ENCODE data around the gene MKI67. TPM values are rescaled to one million over a fixed set of nuclear protein-coding genes. Genes with fewer than 3 reads are reported as not detected.

Gene MKI67
- total RNA-seq, 1 donor from 2014 or later = 45.7 TPM

- H3K36me3 Mint-ChIP-seq (ENCODE audit: insufficient read depth) = peaks cover 11% of the 10 kb centered on the region
Measured at GRCh38 chr10:128114901-128115300, 11.3 kb downstream of the MKI67 start.

GRCh38 chr10:128113026-128113425 lies 13.2 kb downstream of the MKI67 start:
- no peak for DNase-seq (ENCODE audit: low spot score, unreplicated experiment)
- Mint-ChIP-seq H3K4me3 (ENCODE audit: low read depth) (no peak overlapping the region), H3K4me1 (ENCODE audit: low read depth) (no peaks in the 10 kb centered on the region), H3K36me3 (ENCODE audit: insufficient read depth) (peaks cover 4% of the 10 kb centered on the region), H3K27ac (no peak overlapping the region), H3K9me3 (ENCODE audit: low read depth) (no peaks in the 10 kb centered on the region), H3K27me3 (no peaks in the 10 kb centered on the region)
- TF ChIP-seq CTCF (IDR thresholded peaks at IDR 0.05; ENCODE audit: unreplicated experiment) = no peak

More at GRCh38 chr10:128114901-128115300, 11.3 kb downstream of the MKI67 start:
- no peak for TF ChIP-seq CTCF (IDR thresholded peaks at IDR 0.05; ENCODE audit: unreplicated experiment)
- Mint-ChIP-seq H3K4me3 (ENCODE audit: low read depth) (no peak overlapping the region), H3K27ac (no peak overlapping the region), H3K9me3 (ENCODE audit: low read depth) (no peaks in the 10 kb centered on the region), H3K4me1 (ENCODE audit: low read depth) (no peaks in the 10 kb centered on the region), H3K27me3 (no peaks in the 10 kb centered on the region)
- no peak for DNase-seq (ENCODE audit: low spot score, unreplicated experiment)

DNA sequence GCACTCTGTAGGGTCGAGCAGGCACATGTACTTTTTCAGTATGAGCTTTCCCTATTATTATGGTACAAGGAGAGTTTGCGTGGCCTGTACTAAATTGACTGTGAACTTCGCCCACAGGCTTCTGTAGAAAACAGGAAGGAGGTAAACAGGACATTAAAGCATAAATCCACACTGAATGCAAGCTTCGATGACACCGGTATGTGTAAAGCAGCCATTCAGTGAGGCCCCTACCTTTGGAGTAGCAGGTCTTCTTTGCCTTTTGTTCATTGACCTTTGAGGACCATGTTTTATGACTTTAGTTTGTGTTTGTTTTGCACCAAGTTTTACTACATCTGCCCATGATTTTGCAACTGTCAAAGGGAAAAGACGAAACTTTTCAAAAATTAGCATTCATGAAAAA lies 14.5 kb downstream of the MKI67 start:
- H3K27me3 Mint-ChIP-seq = no peaks in the 10 kb centered on the region
- TF ChIP-seq CTCF (IDR thresholded peaks at IDR 0.05; ENCODE audit: unreplicated experiment) = no peak
- H3K4me3 Mint-ChIP-seq (ENCODE audit: low read depth) = no peak overlapping the region
- no peaks in the 10 kb centered on the region for H3K9me3 Mint-ChIP-seq (ENCODE audit: low read depth)
- no peak overlapping the region for H3K27ac Mint-ChIP-seq
- peaks cover 4% of the 10 kb centered on the region for H3K36me3 Mint-ChIP-seq (ENCODE audit: insufficient read depth)
- no peak for DNase-seq (ENCODE audit: low spot score, unreplicated experiment)
- H3K4me1 Mint-ChIP-seq (ENCODE audit: low read depth) = no peaks in the 10 kb centered on the region

GRCh38 chr10:128110339-128110738 lies 15.9 kb downstream of the MKI67 start:
- H3K36me3 Mint-ChIP-seq (ENCODE audit: insufficient read depth) = peaks cover under 1% of the 10 kb centered on the region
- no peak for DNase-seq (ENCODE audit: low spot score, unreplicated experiment)
- no peak for TF ChIP-seq CTCF (IDR thresholded peaks at IDR 0.05; ENCODE audit: unreplicated experiment)
- H3K9me3 Mint-ChIP-seq (ENCODE audit: low read depth) = no peaks in the 10 kb centered on the region
- H3K4me1 Mint-ChIP-seq (ENCODE audit: low read depth) = no peaks in the 10 kb centered on the region
- H3K27ac Mint-ChIP-seq = no peak overlapping the region
- H3K27me3 Mint-ChIP-seq = no peaks in the 10 kb centered on the region
- H3K4me3 Mint-ChIP-seq (ENCODE audit: low read depth) = no peak overlapping the region

DNA sequence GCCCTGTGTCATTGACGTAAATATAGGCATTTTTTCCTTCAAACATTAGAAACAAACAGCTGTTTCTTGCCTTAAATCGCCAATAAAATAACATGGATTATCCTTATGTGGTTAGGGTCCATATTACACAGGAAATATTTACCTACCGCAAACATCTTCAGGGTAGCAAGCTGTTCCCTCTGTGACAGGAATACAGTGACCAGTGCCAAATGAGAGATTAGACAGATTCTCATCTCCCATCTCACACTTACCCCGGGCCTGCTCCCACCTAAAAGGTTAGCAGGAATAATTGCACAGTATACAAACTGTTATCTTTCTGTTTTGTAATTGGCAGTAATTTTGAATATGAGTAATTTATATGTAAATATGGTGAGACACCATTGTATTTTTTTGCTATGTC lies 16.5 kb downstream of the MKI67 start:
- Mint-ChIP-seq H3K4me1 (ENCODE audit: low read depth) (no peaks in the 10 kb centered on the region), H3K9me3 (ENCODE audit: low read depth) (no peaks in the 10 kb centered on the region), H3K27ac (no peak overlapping the region), H3K36me3 (ENCODE audit: insufficient read depth) (no peaks in the 10 kb centered on the region), H3K4me3 (ENCODE audit: low read depth) (no peak overlapping the region), H3K27me3 (no peaks in the 10 kb centered on the region)
- no peak for DNase-seq (ENCODE audit: low spot score, unreplicated experiment)
- TF ChIP-seq CTCF (IDR thresholded peaks at IDR 0.05; ENCODE audit: unreplicated experiment) = no peak
